HFFc6 (cell line): ENCODE measurements around the gene FBXL17. TPM values are rescaled to one million over a fixed set of nuclear protein-coding genes. Genes with fewer than 3 reads are reported as not detected.

ENCODE experiments used
- DNase-seq: peaks from one replicate; pipeline ENCODE4 v3.0.0-alpha.2; 2018
- H3K27ac Mint-ChIP-seq: 2 replicates; pipeline ENCODE4 v1.8.0; 2020; ENCODE audit warnings: mild to moderate bottlenecking, mixed read lengths
- H3K27me3 Mint-ChIP-seq: 2 replicates; pipeline ENCODE4 v1.8.0; 2021; ENCODE audit warnings: mild to moderate bottlenecking, moderate library complexity, mixed read lengths; ENCODE audit not compliant: insufficient read depth
- H3K36me3 Mint-ChIP-seq: 2 replicates; pipeline ENCODE4 v1.8.0; 2021; ENCODE audit warnings: low read depth, mixed read lengths
- H3K4me1 Mint-ChIP-seq: 2 replicates; pipeline ENCODE4 v1.8.0; 2020; ENCODE audit warnings: low read depth, mixed read lengths
- H3K4me3 Mint-ChIP-seq: 2 replicates; pipeline ENCODE4 v1.8.0; 2020; ENCODE audit warnings: mild to moderate bottlenecking, moderate library complexity, mixed read lengths
- H3K9me3 Mint-ChIP-seq: 2 replicates; pipeline ENCODE4 v1.8.0; 2020; ENCODE audit warnings: mild to moderate bottlenecking, mixed read lengths
- total RNA-seq, 6 experiments: library from RNA; stranded (reverse); fragmentation: NEBNext Ultra II Directional; extraction: Animal tissue kit (Norgen Biotek cat#: 25700); gene quantifications; 2 replicates in 1 of 6; 3 replicates in 5 of 6; pipeline ENCODE4 v1.2.3, GENCODE V29; 2021
- TF ChIP-seq, protein P1 (sequence below): fragments of 200-600 bp; sonication (generic); IDR thresholded peaks from 2 replicates; pipeline ENCODE4 v1.5.0; 2021; ENCODE audit warnings: antibody characterized with exemption, mild to moderate bottlenecking

FBXL17 gene
- total RNA-seq, 6 experiments from 2014 or later, result 8.2 to 13.1 (median 10.8) TPM

DNA sequence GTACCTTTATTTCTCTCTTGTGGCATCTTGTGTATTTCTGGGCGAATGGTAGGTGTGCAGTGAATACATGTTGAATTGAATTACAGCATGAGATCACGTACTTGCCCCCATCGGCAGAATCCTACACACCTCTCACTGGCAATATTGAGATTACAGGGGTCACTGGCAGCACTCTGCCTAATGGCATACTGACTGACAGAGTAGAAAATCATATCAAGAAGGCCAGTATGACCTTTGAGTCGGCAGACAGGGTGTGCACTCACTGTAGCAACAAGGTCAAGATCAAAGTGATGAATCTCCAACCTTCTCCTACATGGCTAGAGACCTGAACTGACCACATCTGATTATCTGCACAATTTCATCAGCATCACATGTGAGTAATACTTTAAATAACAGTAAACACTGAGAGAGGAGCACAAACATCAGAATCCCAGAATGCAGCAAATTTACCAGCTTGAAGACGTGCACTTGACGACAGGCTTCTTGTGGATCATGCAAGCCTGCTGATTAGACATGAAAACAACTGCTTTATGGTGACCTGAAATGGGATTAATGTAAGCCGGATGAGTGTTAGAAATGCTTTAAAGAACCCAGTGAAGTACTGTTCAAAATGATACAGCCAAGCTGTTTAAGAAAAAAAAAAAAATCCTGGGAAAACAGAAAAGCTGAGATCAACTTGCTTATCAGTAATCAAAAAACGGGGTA lies 444.1 kb downstream of the FBXL17 start:
- Mint-ChIP-seq H3K27ac (no peak overlapping the region), H3K9me3 (no peaks in the 10 kb centered on the region; the same call in 1 of the 2 replicates), H3K36me3 (no peaks in the 10 kb centered on the region), H3K4me3 (no peak overlapping the region), H3K4me1 (no peaks in the 10 kb centered on the region), H3K27me3 (no peaks in the 10 kb centered on the region)
- TF ChIP-seq, protein P1, sequence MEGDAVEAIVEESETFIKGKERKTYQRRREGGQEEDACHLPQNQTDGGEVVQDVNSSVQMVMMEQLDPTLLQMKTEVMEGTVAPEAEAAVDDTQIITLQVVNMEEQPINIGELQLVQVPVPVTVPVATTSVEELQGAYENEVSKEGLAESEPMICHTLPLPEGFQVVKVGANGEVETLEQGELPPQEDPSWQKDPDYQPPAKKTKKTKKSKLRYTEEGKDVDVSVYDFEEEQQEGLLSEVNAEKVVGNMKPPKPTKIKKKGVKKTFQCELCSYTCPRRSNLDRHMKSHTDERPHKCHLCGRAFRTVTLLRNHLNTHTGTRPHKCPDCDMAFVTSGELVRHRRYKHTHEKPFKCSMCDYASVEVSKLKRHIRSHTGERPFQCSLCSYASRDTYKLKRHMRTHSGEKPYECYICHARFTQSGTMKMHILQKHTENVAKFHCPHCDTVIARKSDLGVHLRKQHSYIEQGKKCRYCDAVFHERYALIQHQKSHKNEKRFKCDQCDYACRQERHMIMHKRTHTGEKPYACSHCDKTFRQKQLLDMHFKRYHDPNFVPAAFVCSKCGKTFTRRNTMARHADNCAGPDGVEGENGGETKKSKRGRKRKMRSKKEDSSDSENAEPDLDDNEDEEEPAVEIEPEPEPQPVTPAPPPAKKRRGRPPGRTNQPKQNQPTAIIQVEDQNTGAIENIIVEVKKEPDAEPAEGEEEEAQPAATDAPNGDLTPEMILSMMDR, result no peak
- no peak for DNase-seq

DNA sequence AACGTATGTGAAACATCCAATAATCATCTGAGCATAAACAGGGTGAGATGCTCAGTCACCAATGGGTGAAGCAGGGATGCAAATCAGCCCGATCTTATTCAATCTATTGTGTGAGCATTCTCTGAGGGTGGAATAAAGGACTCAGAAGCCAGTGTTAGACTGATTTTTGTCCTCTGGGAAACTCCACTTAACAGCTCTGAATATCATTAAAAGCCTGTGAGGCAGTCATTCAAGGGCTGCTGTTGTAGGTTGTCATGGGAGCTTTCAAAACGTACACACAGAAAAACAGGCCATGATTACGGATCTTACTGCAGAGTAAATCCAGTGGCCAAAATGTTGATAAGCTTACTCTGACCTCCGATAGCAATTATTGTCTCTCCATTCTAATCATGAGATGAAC lies 444.7 kb downstream of the FBXL17 start:
- Mint-ChIP-seq H3K27me3 (no peaks in the 10 kb centered on the region), H3K27ac (no peak overlapping the region), H3K36me3 (no peaks in the 10 kb centered on the region), H3K4me1 (no peaks in the 10 kb centered on the region), H3K4me3 (no peak overlapping the region), H3K9me3 (no peaks in the 10 kb centered on the region; the same call in 1 of the 2 replicates)
- DNase-seq, result no peak
- TF ChIP-seq, protein P1, result no peak

DNA sequence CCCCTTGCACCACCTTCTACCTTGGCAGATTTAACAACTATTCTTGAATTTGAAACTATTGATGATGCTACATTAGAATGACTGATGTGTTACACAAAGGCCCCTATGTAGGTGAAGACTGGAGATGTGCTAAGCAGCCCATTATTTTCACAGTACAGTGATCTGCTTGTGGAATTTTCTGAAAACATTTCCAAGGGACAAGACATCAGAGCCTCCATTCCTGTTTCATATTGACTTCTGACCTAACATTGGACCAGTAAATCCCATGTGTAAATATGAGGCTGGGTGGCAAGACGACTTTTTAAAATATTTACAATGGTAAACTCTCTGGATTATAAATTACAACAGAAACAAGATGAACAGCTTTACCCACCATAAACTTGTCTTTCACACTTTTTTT lies 445.4 kb downstream of the FBXL17 start:
- Mint-ChIP-seq H3K36me3 (no peaks in the 10 kb centered on the region), H3K27ac (no peak overlapping the region), H3K9me3 (no peaks in the 10 kb centered on the region; the same call in 1 of the 2 replicates), H3K27me3 (no peaks in the 10 kb centered on the region), H3K4me1 (no peaks in the 10 kb centered on the region), H3K4me3 (no peak overlapping the region)
- DNase-seq, result no peak
- TF ChIP-seq, protein P1, result no peak

DNA sequence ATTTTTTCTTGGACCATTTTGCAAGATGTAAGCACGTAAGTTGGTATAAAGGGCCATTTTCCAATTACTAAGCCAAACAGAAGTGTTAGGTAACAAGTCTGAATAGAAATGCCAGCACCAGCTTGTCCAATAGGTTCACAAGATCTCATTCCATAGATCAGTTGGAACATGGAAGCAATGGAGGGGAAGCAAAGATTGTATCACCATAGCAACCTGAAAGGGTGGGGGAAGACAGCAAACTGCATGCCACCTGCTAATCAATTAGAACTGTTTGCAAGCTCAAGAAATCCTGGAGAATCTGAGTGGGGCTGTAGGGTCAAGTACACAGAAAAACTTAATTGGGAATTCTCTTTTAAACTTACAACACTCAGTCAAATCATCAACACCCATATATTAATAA lies 446.3 kb downstream of the FBXL17 start:
- no peaks in the 10 kb centered on the region; the same call in 1 of the 2 replicates for H3K9me3 Mint-ChIP-seq
- no peak for DNase-seq
- no peaks in the 10 kb centered on the region for H3K36me3 Mint-ChIP-seq
- TF ChIP-seq, protein P1, result no peak
- no peaks in the 10 kb centered on the region for H3K27me3 Mint-ChIP-seq
- H3K27ac Mint-ChIP-seq, result no peak overlapping the region
- no peaks in the 10 kb centered on the region for H3K4me1 Mint-ChIP-seq
- H3K4me3 Mint-ChIP-seq, result no peak overlapping the region

DNA sequence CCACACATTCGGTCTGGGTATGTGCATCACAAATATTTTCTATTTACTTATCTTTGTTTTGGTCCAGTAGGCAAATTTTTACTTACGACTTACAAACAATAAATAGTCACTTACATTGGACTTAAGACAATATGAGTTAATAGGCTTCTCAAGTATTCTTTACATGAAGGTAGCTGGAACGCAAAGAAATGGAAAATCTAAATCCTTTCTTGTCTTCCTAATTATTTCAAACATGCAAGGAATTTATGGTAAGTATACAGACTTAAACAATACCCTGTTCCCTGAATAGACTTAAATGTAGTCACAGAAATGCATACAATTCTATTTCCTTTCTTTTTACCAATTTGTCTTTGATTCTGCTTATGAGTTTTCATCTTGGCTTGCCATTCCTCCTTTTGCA lies 448.6 kb downstream of the FBXL17 start:
- H3K9me3 Mint-ChIP-seq, result peaks cover 6% of the 10 kb centered on the region; the same call in 1 of the 2 replicates
- no peaks in the 10 kb centered on the region for H3K4me1 Mint-ChIP-seq
- H3K36me3 Mint-ChIP-seq, result no peaks in the 10 kb centered on the region
- no peak for DNase-seq
- H3K27me3 Mint-ChIP-seq, result no peaks in the 10 kb centered on the region
- H3K27ac Mint-ChIP-seq, result no peak overlapping the region
- TF ChIP-seq, protein P1, result no peak
- H3K4me3 Mint-ChIP-seq, result no peak overlapping the region
